Smooth muscle cell (in vitro differentiated cells): Measurements from ENCODE around the gene ASCL5. TPM values are rescaled to one million over a fixed set of nuclear protein-coding genes. Genes with fewer than 3 reads are reported as not detected.

Source experiments
- DNase-seq: peaks from one replicate; lab custom pipeline; 2025; ENCODE audit not compliant: unreplicated experiment; lab: John Stamatoyannopoulos, UW
- H2AFZ ChIP-seq: fragments of 200-600 bp; sonication (generic); 2 replicates; pipeline ENCODE4 v1.6.0; 2016; ENCODE audit warnings: antibody characterized with exemption, low read depth, mild to moderate bottlenecking
- H3F3A ChIP-seq: fragments of 200-600 bp; sonication (generic); 2 replicates; pipeline ENCODE4 v1.6.0; 2017; ENCODE audit warnings: antibody characterized with exemption, low read depth
- H3K27ac ChIP-seq: fragments of 200-600 bp; sonication (generic); 2 replicates; pipeline ENCODE4 v1.5.1; 2016; ENCODE audit warnings: low read depth, mild to moderate bottlenecking
- H3K27me3 ChIP-seq: fragments of 200-600 bp; sonication (generic); 2 replicates; pipeline ENCODE4 v1.6.1; 2016; ENCODE audit warnings: low read depth, mild to moderate bottlenecking
- H3K36me3 ChIP-seq: fragments of 200-600 bp; sonication (generic); 2 replicates; pipeline ENCODE4 v1.5.1; 2016; ENCODE audit warnings: low read depth
- H3K4me1 ChIP-seq: fragments of 200-600 bp; sonication (generic); 2 replicates; pipeline ENCODE4 v1.5.1; 2016; ENCODE audit warnings: low read depth
- H3K4me2 ChIP-seq: fragments of 200-600 bp; sonication (generic); 2 replicates; pipeline ENCODE4 v1.6.0; 2016; ENCODE audit warnings: mild to moderate bottlenecking
- H3K4me3 ChIP-seq: fragments of 200-600 bp; sonication (generic); 2 replicates; pipeline ENCODE4 v1.5.1; 2016; ENCODE audit warnings: mild to moderate bottlenecking
- H3K79me2 ChIP-seq: fragments of 200-600 bp; sonication (generic); 2 replicates; pipeline ENCODE4 v1.6.0; 2016; ENCODE audit warnings: low read depth, mild to moderate bottlenecking
- H3K9ac ChIP-seq: fragments of 200-600 bp; sonication (generic); 2 replicates; pipeline ENCODE4 v1.6.0; 2016; ENCODE audit warnings: low read depth
- H3K9me3 ChIP-seq: fragments of 200-600 bp; sonication (generic); replicated peaks from 2 replicates; pipeline ENCODE4 v1.5.1; 2016; ENCODE audit warnings: low read depth
- H4K20me1 ChIP-seq: fragments of 200-600 bp; sonication (generic); 2 replicates; pipeline ENCODE4 v1.6.0; 2016; ENCODE audit warnings: low read depth
- CTCF ChIP-seq: fragments of 200-600 bp; sonication (generic); IDR thresholded peaks from 2 replicates; pipeline ENCODE4 v1.5.1; 2017; ENCODE audit warnings: borderline replicate concordance, mild to moderate bottlenecking, antibody characterized with exemption; ENCODE audit not compliant: insufficient read depth, poor library complexity, severe bottlenecking
- WGBS: methylation state at CpG from one replicate; pipeline ENCODE4 v1.1.7; 2016; ENCODE audit warnings: low lambda C conversion rate; 5-methylcytosine and 5-hydroxymethylcytosine counted together
- polyA plus RNA-seq: library from polyadenylated mRNA; unstranded; fragments of >200 nt; fragmentation: Nextera tagmentation; extraction: Ambion mirVana; gene quantifications from 2 replicates; pipeline ENCODE4 v1.2.1, GENCODE V29; 2016
- total RNA-seq: library from RNA; depleted of rRNA; stranded (reverse); fragments of >200 nt; gene quantifications from 2 replicates; pipeline ENCODE4 v1.2.3, GENCODE V29; 2014

Gene ASCL5
- total and polyA plus RNA-seq, 2 experiments from 2014 or later: not detected

GRCh38 chr1:201157949-201158348 lies 31.0 kb upstream of the ASCL5 start:
- Histone ChIP-seq H3K9ac (no peak overlapping the region), H3K9me3 (no peaks in the 10 kb centered on the region), H3K36me3 (no peaks in the 10 kb centered on the region), H3K4me2 (no peak overlapping the region), H3K79me2 (peaks cover 12% of the 10 kb centered on the region), H4K20me1 (no peaks in the 10 kb centered on the region), H2AFZ (no peak overlapping the region), H3F3A (no peaks in the 10 kb centered on the region), H3K4me1 (peaks cover 11% of the 10 kb centered on the region), H3K27me3 (no peaks in the 10 kb centered on the region), H3K27ac (no peak overlapping the region), H3K4me3 (no peak overlapping the region)
- whole genome bisulfite sequencing: 96% methylated on average over 2 of the region's 2 CpGs
- no peak for DNase-seq
- no peak for TF ChIP-seq CTCF

GRCh38 chr1:201156819-201157218 lies 29.8 kb upstream of the ASCL5 start:
- H3K79me2 ChIP-seq: peaks cover 19% of the 10 kb centered on the region
- peaks cover under 1% of the 10 kb centered on the region for H3K36me3 ChIP-seq
- H3K4me3 ChIP-seq: no peak overlapping the region
- DNase-seq: no peak
- H3K27ac ChIP-seq: no peak overlapping the region
- H3K4me2 ChIP-seq: no peak overlapping the region
- no peak for TF ChIP-seq CTCF
- no peaks in the 10 kb centered on the region for H3K27me3 ChIP-seq
- no peak overlapping the region for H2AFZ ChIP-seq
- no peak overlapping the region for H3K9ac ChIP-seq
- H3K4me1 ChIP-seq: peaks cover 13% of the 10 kb centered on the region
- no peaks in the 10 kb centered on the region for H3F3A ChIP-seq
- no peaks in the 10 kb centered on the region for H4K20me1 ChIP-seq
- H3K9me3 ChIP-seq: no peaks in the 10 kb centered on the region

- H4K20me1 ChIP-seq: no peaks in the 10 kb centered on the region
- no peak overlapping the region for H3K4me2 ChIP-seq
- peaks cover 13% of the 10 kb centered on the region for H3K4me1 ChIP-seq
- H2AFZ ChIP-seq: no peak overlapping the region
- DNase-seq: no peak
- 86% methylated on average over 3 of the region's 3 CpGs for WGBS
- no peaks in the 10 kb centered on the region for H3F3A ChIP-seq
- TF ChIP-seq CTCF: no peak
- no peak overlapping the region for H3K4me3 ChIP-seq
- H3K79me2 ChIP-seq: peaks cover 22% of the 10 kb centered on the region
- H3K27me3 ChIP-seq: no peaks in the 10 kb centered on the region
- H3K27ac ChIP-seq: no peak overlapping the region
- H3K9ac ChIP-seq: no peak overlapping the region
- no peaks in the 10 kb centered on the region for H3K9me3 ChIP-seq
- H3K36me3 ChIP-seq: peaks cover 5% of the 10 kb centered on the region
Observed at GRCh38 chr1:201156346-201156745, 29.4 kb upstream of the ASCL5 start.

- H3K4me2 ChIP-seq: no peak overlapping the region
- WGBS: 93% methylated on average over 2 of the region's 2 CpGs
- no peak overlapping the region for H2AFZ ChIP-seq
- H3K36me3 ChIP-seq: peaks cover 13% of the 10 kb centered on the region
- H3K27ac ChIP-seq: no peak overlapping the region
- no peaks in the 10 kb centered on the region for H3K9me3 ChIP-seq
- peaks cover 23% of the 10 kb centered on the region for H3K79me2 ChIP-seq
- H3F3A ChIP-seq: no peaks in the 10 kb centered on the region
- H3K4me3 ChIP-seq: no peak overlapping the region
- no peaks in the 10 kb centered on the region for H3K27me3 ChIP-seq
- peaks cover 7% of the 10 kb centered on the region for H4K20me1 ChIP-seq
- peaks cover 13% of the 10 kb centered on the region for H3K4me1 ChIP-seq
- no peak for TF ChIP-seq CTCF
- H3K9ac ChIP-seq: no peak overlapping the region
- no peak for DNase-seq
Observed at GRCh38 chr1:201155354-201155753, 28.4 kb upstream of the ASCL5 start.
